RWPE1 (cell line): ENCODE results near the gene BAHCC1.

Experiments used
- CTCF ChIA-PET: fragments of 350-600 bp; sonication (Branson Sonifier 250); formaldehyde crosslinking; extraction: SDS; loops from one replicate; lab custom pipeline; 2021; lab: Yijun Ruan, JAX
- POLR2A ChIA-PET: fragments of 400-600 bp; formaldehyde crosslinking; extraction: SDS; loops from one replicate; lab custom pipeline; 2020; ENCODE audit warnings: antibody characterized with exemption; ENCODE audit not compliant: low non-redundant PET; lab: Yijun Ruan, JAX
- DNase-seq: peaks from one replicate; pipeline ENCODE4 v3.0.0; 2012; ENCODE audit warnings: low spot score
- H3K27ac ChIP-seq: fragments of 450-650 bp; 2 replicates; pipeline ENCODE4 v1.5.1; 2017
- CTCF ChIP-seq: fragments of 450-650 bp; conservative IDR thresholded peaks from 2 replicates; pipeline ENCODE4 v1.5.1; 2017; ENCODE audit warnings: low read depth, mild to moderate bottlenecking

Gene BAHCC1

GRCh38 chr17:81400996-81401722 is 5.9 kb downstream of the BAHCC1 start:
- CTCF ChIA-PET: interaction anchor here (0.7 to 2.1 kb wide), 3 partner anchors 29 to 195 kb away, joined by 3 to 4 read pairs (median 4); no protein-coding TSS in a partner anchor
- no peak for DNase-seq
- POLR2A ChIA-PET: interaction anchor here (0.6 kb wide), 1 partner anchor 365 kb away, joined by 3 read pairs; no protein-coding TSS in a partner anchor
- H3K27ac ChIP-seq: peak overlapping the region; percentile 94
- TF ChIP-seq CTCF: no peak

GRCh38 chr17:81401723-81402529 is 6.7 kb downstream of the BAHCC1 start:
- H3K27ac ChIP-seq: peak overlapping the region; percentile 94
- DNase-seq: no peak
- TF ChIP-seq CTCF: peak; percentile 38; the same call in 1 of the 2 replicates
- POLR2A ChIA-PET: no interaction called here
- CTCF ChIA-PET: interaction anchor here (0.7 to 1.7 kb wide), 4 partner anchors 36 to 195 kb away, joined by 3 to 5 read pairs (median 4); no protein-coding TSS in a partner anchor

- no peak for TF ChIP-seq CTCF
- DNase-seq: no peak
- POLR2A ChIA-PET: no interaction called here
- CTCF ChIA-PET: interaction anchor here (0.7 to 1.1 kb wide), 2 partner anchors 36 to 148 kb away, joined by 3 to 5 read pairs; no protein-coding TSS in a partner anchor
- H3K27ac ChIP-seq: peak overlapping the region; percentile 94
These were observed 7.3 kb downstream of the BAHCC1 start for GRCh38 chr17:81402530-81402941.

GRCh38 chr17:81402981-81403467 is 7.8 kb downstream of the BAHCC1 start:
- peak overlapping the region; percentile 94 for H3K27ac ChIP-seq
- CTCF ChIA-PET: no interaction called here
- DNase-seq: no peak
- no peak for TF ChIP-seq CTCF
- POLR2A ChIA-PET: no interaction called here

GRCh38 chr17:81403671-81404534 is 8.6 kb downstream of the BAHCC1 start:
- CTCF ChIA-PET: interaction anchor here (0.6 kb wide), 2 partner anchors 81 to 104 kb away, joined by 3 to 6 read pairs; no protein-coding TSS in a partner anchor
- TF ChIP-seq CTCF: no peak
- H3K27ac ChIP-seq: peak overlapping the region; percentile 47
- no peak for DNase-seq
- POLR2A ChIA-PET: no interaction called here
